Loucy (cell line): Measurements from ENCODE around the gene MKNK2.

Experiments used
- H2AFZ ChIP-seq: fragments of 200-600 bp; sonication (generic); 2 replicates; pipeline ENCODE4 v1.6.0; 2016; ENCODE audit warnings: antibody characterized with exemption, mild to moderate bottlenecking, low read length, moderate library complexity
- H3F3A ChIP-seq: fragments of 200-600 bp; 2 replicates; pipeline ENCODE4 v1.6.0; 2016; ENCODE audit warnings: antibody characterized with exemption, low read depth, mild to moderate bottlenecking
- H3K27me3 ChIP-seq: fragments of 200-600 bp; sonication (generic); 2 replicates; pipeline ENCODE4 v1.6.1; 2014; ENCODE audit warnings: low read length, mild to moderate bottlenecking; ENCODE audit not compliant: insufficient read depth, poor library complexity, severe bottlenecking
- H3K36me3 ChIP-seq: fragments of 200-600 bp; sonication (generic); 2 replicates; pipeline ENCODE4 v1.6.1; 2016; ENCODE audit warnings: low read length; ENCODE audit not compliant: insufficient read depth
- H3K4me1 ChIP-seq: fragments of 200-600 bp; sonication (generic); 2 replicates; pipeline ENCODE4 v1.5.1; 2014; ENCODE audit warnings: low read length, mild to moderate bottlenecking; ENCODE audit not compliant: insufficient read depth, poor library complexity, severe bottlenecking
- H3K4me2 ChIP-seq: fragments of 200-600 bp; sonication (generic); 2 replicates; pipeline ENCODE4 v1.6.0; 2014; ENCODE audit warnings: antibody characterized with exemption, low read length, low read depth, mild to moderate bottlenecking; ENCODE audit not compliant: poor library complexity, severe bottlenecking
- H3K4me3 ChIP-seq: fragments of 200-600 bp; sonication (generic); 2 replicates; pipeline ENCODE4 v1.5.1; 2014; ENCODE audit warnings: low read length, mild to moderate bottlenecking, mixed read lengths; ENCODE audit not compliant: poor library complexity, severe bottlenecking
- H3K79me2 ChIP-seq: fragments of 200-600 bp; sonication (generic); 2 replicates; pipeline ENCODE4 v1.6.1; 2014; ENCODE audit warnings: low read length; ENCODE audit not compliant: insufficient read depth
- H3K9ac ChIP-seq: fragments of 200-600 bp; sonication (generic); 2 replicates; pipeline ENCODE4 v1.6.0; 2014; ENCODE audit warnings: mild to moderate bottlenecking, low read depth, low read length, moderate library complexity; ENCODE audit not compliant: poor library complexity, severe bottlenecking
- H3K9me2 ChIP-seq: fragments of 200-600 bp; sonication (generic); replicated peaks from 2 replicates; pipeline ENCODE4 v1.6.1; 2016; ENCODE audit warnings: low read depth, low read length, mixed read lengths
- H3K9me3 ChIP-seq: fragments of 200-600 bp; sonication (generic); 2 replicates; pipeline ENCODE4 v1.6.1; 2014; ENCODE audit warnings: mild to moderate bottlenecking, antibody characterized with exemption, low read length, low read depth; ENCODE audit not compliant: insufficient read depth
- H4K20me1 ChIP-seq: fragments of 200-600 bp; sonication (generic); 2 replicates; pipeline ENCODE4 v1.6.0; 2014; ENCODE audit warnings: antibody characterized with exemption, low read length, mild to moderate bottlenecking; ENCODE audit not compliant: insufficient read depth, poor library complexity, severe bottlenecking
- CTCF ChIP-seq: fragments of 200-600 bp; sonication (generic); conservative IDR thresholded peaks from 2 replicates; pipeline ENCODE4 v1.5.1; 2014; ENCODE audit warnings: mild to moderate bottlenecking, antibody characterized with exemption, low read length
- EZH2phosphoT487 ChIP-seq: fragments of 200-600 bp; IDR thresholded peaks from 2 replicates; pipeline ENCODE4 v1.6.1; 2018; ENCODE audit warnings: antibody characterized with exemption, mild to moderate bottlenecking, moderate library complexity, borderline replicate concordance

Gene MKNK2

GRCh38 chr19:2016041-2016807, 34.8 kb downstream of the MKNK2 start:
- no peak for TF ChIP-seq CTCF
- no peak for TF ChIP-seq EZH2phosphoT487
- Histone ChIP-seq H2AFZ (no peak overlapping the region), H3K4me2 (peak overlapping the region; percentile 52), H3K9ac (peak overlapping the region; percentile 50), H3K9me2 (no peaks in the 10 kb centered on the region), H3K79me2 (peaks cover 47% of the 10 kb centered on the region), H3K4me1 (peaks cover 13% of the 10 kb centered on the region), H3K9me3 (no peaks in the 10 kb centered on the region), H3K4me3 (peak overlapping the region; percentile 71), H3F3A (no peaks in the 10 kb centered on the region), H4K20me1 (peaks cover 25% of the 10 kb centered on the region), H3K27me3 (no peaks in the 10 kb centered on the region), H3K36me3 (no peaks in the 10 kb centered on the region)

- no peaks in the 10 kb centered on the region for H3K36me3 ChIP-seq
- no peaks in the 10 kb centered on the region for H3K27me3 ChIP-seq
- H3F3A ChIP-seq, result no peaks in the 10 kb centered on the region
- peaks cover 13% of the 10 kb centered on the region for H3K4me1 ChIP-seq
- H3K4me2 ChIP-seq, result peak within 1 kb of the TSS; percentile 89
- H2AFZ ChIP-seq, result no peak within 1 kb of the TSS
- peaks cover 53% of the 10 kb centered on the region for H3K79me2 ChIP-seq
- TF ChIP-seq EZH2phosphoT487 (no peak), CTCF (no peak)
- H3K4me3 ChIP-seq, result peak within 1 kb of the TSS; percentile 91
- no peaks in the 10 kb centered on the region for H3K9me2 ChIP-seq
- H4K20me1 ChIP-seq, result peaks cover 25% of the 10 kb centered on the region
- no peaks in the 10 kb centered on the region for H3K9me3 ChIP-seq
- H3K9ac ChIP-seq, result peak within 1 kb of the TSS; percentile 94
Observed at GRCh38 chr19:2015608-2015950, 35.5 kb downstream of the MKNK2 start, which contains the start of gene BTBD2. Gene BTBD2, minus strand, starts transcription at chr19:2015714. Its CDS starts 11 bp downstream, at chr19:2015703.

- peak overlapping the region; percentile 94 for H3K9ac ChIP-seq
- no peaks in the 10 kb centered on the region for H3K9me3 ChIP-seq
- peaks cover 25% of the 10 kb centered on the region for H4K20me1 ChIP-seq
- peak overlapping the region; percentile 89 for H3K4me2 ChIP-seq
- no peak overlapping the region for H2AFZ ChIP-seq
- no peaks in the 10 kb centered on the region for H3F3A ChIP-seq
- peak overlapping the region; percentile 91 for H3K4me3 ChIP-seq
- no peaks in the 10 kb centered on the region for H3K9me2 ChIP-seq
- TF ChIP-seq CTCF, result no peak
- TF ChIP-seq EZH2phosphoT487, result no peak
- H3K79me2 ChIP-seq, result peaks cover 59% of the 10 kb centered on the region
- H3K4me1 ChIP-seq, result peaks cover 13% of the 10 kb centered on the region
- no peaks in the 10 kb centered on the region for H3K27me3 ChIP-seq
- H3K36me3 ChIP-seq, result no peaks in the 10 kb centered on the region
Observed at GRCh38 chr19:2014731-2015607, 36.1 kb downstream of the MKNK2 start.
